HFF-Myc (cell line): ENCODE results near the gene SORL1.
"Not testable (repeated sequence)": the region's sequence is repeated elsewhere in the genome, so short reads cannot be mapped to it uniquely, and the experiment has no call there.

Experiments
- DNase-seq: peaks from one replicate; pipeline ENCODE4 v3.0.0-alpha.2; 2011; ENCODE audit warnings: low read depth; ENCODE audit errors: extremely low read depth
- H3K4me3 ChIP-seq: replicated peaks from 2 replicates; pipeline ENCODE4 v1.5.1; 2011; ENCODE audit warnings: low read depth, mild to moderate bottlenecking, control low read depth, low read length
- TF ChIP-seq, protein P1 (sequence below): IDR thresholded peaks from 2 replicates; pipeline ENCODE4 v1.5.1; 2012; ENCODE audit warnings: mild to moderate bottlenecking, low read depth, low read length, control low read depth; ENCODE audit errors: missing control alignments

The SORL1 gene

DNA sequence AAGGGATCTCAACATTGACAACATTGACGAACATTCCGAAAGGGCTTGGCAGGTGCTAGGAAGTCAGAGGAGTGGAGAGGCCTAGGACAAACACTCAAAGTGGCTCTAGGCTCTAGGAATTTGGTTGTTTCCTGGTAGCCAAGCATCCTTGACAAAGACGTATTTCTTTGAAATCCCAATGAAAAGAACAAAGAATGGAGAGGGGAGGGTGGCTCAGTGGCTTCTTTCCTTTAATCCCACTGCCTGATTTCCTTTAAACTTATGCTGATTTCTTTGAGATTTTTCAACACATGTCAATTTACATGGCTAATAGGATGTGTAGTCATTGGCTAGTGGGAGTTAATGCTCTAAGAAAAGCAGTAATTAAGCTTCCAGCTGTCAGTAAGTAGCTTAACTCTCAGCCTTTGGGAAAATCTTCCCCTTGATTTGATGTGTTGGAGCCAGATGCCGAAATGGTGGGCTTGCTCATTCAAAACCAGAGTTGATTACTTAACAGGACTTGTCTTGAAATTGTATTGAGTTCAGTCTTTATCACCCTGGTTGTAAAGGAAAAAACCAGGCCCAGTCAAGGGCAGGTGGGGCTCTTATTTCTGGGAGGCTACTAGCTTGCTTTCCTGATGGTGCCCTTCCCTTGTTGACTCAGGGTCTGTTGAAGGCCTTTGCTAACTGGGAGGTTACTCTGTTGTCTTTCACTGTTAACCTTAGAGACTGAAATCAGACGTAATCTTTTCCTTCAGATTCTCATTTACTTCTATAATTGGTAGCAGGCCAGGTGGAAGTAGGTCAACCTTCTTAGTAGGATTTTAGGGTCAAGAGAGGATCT, 45.3 kb downstream of the SORL1 start:
- no peak for DNase-seq
- H3K4me3 ChIP-seq: no peak overlapping the region
- TF ChIP-seq, protein P1, sequence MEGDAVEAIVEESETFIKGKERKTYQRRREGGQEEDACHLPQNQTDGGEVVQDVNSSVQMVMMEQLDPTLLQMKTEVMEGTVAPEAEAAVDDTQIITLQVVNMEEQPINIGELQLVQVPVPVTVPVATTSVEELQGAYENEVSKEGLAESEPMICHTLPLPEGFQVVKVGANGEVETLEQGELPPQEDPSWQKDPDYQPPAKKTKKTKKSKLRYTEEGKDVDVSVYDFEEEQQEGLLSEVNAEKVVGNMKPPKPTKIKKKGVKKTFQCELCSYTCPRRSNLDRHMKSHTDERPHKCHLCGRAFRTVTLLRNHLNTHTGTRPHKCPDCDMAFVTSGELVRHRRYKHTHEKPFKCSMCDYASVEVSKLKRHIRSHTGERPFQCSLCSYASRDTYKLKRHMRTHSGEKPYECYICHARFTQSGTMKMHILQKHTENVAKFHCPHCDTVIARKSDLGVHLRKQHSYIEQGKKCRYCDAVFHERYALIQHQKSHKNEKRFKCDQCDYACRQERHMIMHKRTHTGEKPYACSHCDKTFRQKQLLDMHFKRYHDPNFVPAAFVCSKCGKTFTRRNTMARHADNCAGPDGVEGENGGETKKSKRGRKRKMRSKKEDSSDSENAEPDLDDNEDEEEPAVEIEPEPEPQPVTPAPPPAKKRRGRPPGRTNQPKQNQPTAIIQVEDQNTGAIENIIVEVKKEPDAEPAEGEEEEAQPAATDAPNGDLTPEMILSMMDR: no peak

DNA sequence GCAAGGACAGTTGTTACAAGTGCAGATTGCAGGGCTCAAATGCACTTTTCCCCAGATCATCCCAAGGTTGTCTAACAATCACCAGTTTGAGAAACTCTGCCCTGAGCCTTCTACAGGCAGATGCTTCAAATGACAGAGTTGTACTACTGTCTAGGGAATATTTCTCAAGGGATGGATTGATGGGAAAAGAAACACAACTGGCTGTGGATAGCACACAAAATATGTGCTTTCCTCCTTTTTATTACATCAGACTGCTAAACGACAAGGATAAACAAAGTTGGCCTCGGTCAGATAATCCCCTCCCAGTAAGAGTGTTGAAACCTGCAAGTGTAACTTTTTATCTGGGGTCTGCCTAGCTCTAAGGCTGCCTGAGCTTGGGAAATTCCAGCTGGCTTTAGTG, 47.3 kb downstream of the SORL1 start:
- no peak for DNase-seq
- TF ChIP-seq, protein P1: no peak
- H3K4me3 ChIP-seq: no peak overlapping the region

DNA sequence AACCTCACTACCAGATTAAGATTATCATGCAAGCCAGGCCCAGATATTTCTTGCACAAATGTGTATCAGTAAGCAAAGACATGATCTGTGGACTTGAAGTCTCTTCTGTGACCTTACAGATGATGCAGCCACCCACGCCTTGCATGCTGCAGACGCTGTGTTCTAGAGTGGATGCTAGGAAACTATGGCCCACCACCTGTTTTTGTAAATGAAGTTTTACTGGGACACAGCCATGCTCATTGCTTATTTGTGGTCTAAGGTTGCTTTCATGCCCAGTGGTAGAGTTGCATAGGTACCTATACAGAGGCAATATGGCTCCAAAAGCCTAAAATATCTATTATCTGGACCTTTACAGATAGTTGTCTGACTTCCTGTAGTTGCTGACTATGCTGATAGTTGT, 48.2 kb downstream of the SORL1 start:
- no peak for DNase-seq
- TF ChIP-seq, protein P1: no peak
- H3K4me3 ChIP-seq: no peak overlapping the region

DNA sequence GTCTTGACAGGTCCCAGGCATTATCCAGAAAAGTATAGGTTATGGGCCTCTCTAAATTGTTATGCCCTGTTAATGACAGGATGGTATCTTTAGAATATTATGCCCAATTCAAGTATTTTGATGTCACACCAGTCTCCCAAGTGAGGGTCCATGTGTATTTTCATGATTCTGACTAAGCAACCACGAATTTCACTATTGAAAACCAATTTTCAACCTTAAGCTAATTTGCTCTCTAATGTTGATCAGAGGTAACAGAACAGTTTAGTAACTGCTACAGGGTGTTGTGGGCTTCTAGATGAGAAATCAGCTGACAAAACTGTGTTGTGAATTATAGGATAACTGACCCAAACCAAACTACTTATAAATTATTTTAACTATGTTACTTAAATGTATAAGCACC, 48.6 kb downstream of the SORL1 start:
- no peak for DNase-seq
- TF ChIP-seq, protein P1: no peak
- H3K4me3 ChIP-seq: no peak overlapping the region

DNA sequence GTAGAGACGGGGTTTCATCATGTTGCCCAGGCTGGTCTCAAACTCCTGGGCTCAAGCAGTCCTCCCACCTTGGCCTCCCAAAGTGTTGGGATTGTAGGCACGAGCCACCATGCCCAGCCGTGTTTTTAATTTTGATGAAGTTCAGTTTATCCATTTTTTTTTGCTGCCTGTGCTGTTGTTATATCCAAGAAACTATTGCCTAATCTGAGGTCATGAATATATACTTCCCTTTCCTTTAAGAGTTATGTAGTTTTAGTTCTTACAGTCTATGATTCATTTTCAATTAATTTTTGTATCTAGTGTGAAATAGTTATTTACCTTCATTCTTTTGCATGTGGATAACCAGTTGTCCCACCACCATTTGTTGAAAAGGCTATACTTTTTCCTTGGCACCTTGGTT, 50.9 kb downstream of the SORL1 start:
- no peak overlapping the region for H3K4me3 ChIP-seq
- TF ChIP-seq, protein P1: no peak
- no peak for DNase-seq

DNA sequence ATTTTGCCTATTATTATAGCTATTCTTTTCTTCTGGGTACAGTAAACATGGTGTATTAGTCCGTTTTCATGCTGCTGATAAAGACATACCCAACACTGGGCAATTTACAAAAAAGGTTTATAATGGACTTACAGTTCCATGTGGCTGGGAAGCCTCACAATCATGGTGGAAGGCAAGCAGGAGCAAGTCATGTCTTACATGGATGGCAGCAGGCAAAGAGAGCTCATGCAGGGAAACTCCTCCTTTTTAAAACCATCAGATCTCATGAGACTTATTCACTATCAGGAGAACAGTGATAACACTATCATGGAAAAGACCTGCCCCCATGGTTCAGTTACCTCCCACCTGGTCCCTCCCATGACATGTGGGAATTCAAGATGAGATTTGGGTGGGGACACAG, 54.1 kb downstream of the SORL1 start:
- not testable (repeated sequence) for DNase-seq, H3K4me3 ChIP-seq

DNA sequence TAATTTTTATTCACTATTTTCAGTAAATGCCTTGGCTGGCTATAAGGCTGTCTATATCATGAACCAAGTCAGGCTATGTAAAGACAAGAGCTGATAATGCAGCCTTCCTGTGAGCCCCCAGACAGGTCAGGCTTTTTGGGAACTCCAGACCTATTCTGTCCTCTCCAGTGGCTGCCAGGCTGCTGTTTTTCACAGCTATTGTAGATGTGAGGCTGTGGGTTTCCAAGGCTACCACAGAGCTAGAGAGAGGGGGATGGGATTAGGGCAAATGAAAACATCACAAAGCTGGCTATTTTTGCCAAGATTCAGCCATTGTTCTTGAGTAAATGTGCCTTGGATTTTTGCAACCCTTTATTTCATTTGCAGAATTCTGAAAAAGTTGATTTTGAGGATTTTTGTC, 56.3 kb downstream of the SORL1 start:
- H3K4me3 ChIP-seq: no peak overlapping the region
- TF ChIP-seq, protein P1: no peak
- DNase-seq: no peak
